Smooth muscle cell of bladder (primary cell): ENCODE measurements around the gene S1PR4. TPM values are rescaled to one million over a fixed set of nuclear protein-coding genes. Genes with fewer than 3 reads are reported as not detected.

Experiments used
- total RNA-seq: library from RNA; depleted of rRNA; stranded (reverse); fragments of >200 nt; gene quantifications from 2 replicates; pipeline ENCODE4 v1.2.3, GENCODE V29; 2014

S1PR4 gene, protein sequence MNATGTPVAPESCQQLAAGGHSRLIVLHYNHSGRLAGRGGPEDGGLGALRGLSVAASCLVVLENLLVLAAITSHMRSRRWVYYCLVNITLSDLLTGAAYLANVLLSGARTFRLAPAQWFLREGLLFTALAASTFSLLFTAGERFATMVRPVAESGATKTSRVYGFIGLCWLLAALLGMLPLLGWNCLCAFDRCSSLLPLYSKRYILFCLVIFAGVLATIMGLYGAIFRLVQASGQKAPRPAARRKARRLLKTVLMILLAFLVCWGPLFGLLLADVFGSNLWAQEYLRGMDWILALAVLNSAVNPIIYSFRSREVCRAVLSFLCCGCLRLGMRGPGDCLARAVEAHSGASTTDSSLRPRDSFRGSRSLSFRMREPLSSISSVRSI
- total RNA-seq = not detected in 2 replicates

DNA sequence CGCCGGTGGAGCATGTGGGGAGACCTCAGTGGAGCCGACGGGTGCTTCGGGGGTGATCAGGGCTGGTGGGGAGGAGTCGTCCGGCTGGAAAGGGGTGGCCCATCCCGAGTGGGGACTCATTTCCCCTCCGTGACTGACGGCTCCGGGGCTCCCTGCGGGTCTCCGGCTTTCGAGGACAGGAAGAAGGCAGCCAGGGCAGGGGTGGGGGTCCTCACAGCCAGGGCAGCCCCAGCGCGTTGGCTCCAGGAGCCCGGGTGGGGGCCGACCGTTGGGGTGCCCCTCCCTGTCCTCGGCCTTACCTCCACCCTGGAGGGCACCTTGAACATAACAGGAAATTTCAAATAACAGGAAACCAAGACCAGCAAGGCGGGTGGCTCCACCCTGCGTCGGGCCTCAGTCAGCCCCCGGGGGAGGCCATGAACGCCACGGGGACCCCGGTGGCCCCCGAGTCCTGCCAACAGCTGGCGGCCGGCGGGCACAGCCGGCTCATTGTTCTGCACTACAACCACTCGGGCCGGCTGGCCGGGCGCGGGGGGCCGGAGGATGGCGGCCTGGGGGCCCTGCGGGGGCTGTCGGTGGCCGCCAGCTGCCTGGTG, at the start of gene S1PR4:
Gene S1PR4, plus strand, starts transcription at position 393 of the 596 bp plus-strand sequence. Its CDS starts 24 bp downstream, at position 417.

DNA sequence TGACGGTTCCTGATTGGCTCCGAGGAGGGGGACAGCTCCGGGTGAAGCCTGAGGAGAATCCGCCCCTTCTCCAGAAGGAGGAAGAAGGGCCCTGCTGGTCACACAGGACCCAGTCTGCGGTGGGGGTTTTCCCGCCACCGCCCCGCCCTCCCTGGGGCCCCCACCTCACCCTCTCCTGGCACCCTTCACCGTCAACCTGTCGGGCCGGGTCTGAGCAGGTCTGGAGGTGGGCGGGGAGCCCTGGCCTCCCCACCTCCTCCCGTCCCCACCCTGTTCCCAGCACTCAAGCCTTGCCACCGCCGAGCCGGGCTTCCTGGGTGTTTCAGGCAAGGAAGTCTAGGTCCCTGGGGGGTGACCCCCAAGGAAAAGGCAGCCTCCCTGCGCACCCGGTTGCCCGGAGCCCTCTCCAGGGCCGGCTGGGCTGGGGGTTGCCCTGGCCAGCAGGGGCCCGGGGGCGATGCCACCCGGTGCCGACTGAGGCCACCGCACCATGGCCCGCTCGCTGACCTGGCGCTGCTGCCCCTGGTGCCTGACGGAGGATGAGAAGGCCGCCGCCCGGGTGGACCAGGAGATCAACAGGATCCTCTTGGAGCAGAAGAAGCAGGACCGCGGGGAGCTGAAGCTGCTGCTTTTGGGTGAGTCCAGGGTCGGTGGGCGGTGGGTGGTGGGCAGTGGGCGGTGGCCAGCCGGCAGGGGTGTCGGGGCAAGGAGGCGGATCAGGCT, 42.4 kb upstream of the S1PR4 start, which contains the start of gene GNA15:
Gene GNA15, plus strand, starts transcription at position 73 of the 723 bp plus-strand sequence. Its CDS starts 418 bp downstream, at position 491.

DNA sequence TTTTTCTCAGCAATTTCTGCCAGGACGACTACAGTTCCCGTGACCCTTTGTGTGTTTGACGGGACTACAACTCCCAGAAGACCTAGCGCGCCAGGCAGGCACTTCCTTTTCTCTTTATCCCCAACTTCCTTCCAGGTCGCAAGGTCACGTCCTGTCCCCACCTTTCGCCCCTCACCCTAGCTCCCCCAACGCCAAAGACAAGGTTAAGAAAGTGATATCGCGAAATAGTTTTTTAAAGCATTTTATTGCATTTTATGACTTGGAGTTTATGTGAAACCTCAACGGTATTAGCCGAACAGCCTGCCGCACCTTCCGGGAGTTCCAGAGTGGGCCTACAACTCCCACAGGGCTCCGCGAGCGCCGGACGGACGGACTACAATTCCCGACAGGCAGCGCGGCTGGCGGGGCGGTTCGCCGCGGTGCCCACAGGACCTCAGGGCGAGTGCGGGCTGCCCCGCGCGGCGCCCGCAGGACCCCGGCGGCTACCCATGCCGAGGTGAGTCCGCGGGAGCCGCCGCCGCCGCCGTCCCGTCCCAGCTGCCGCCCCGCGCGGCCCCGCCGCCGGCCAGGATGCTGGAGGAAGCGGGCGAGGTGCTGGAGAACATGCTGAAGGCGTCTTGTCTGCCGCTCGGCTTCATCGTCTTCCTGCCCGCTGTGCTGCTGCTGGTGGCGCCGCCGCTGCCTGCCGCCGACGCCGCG, 7.0 kb downstream of the S1PR4 start, which contains the start of gene NCLN:
Gene NCLN, plus strand, starts transcription at position 470 of the 699 bp plus-strand sequence. Its CDS starts 101 bp downstream, at position 571.

DNA sequence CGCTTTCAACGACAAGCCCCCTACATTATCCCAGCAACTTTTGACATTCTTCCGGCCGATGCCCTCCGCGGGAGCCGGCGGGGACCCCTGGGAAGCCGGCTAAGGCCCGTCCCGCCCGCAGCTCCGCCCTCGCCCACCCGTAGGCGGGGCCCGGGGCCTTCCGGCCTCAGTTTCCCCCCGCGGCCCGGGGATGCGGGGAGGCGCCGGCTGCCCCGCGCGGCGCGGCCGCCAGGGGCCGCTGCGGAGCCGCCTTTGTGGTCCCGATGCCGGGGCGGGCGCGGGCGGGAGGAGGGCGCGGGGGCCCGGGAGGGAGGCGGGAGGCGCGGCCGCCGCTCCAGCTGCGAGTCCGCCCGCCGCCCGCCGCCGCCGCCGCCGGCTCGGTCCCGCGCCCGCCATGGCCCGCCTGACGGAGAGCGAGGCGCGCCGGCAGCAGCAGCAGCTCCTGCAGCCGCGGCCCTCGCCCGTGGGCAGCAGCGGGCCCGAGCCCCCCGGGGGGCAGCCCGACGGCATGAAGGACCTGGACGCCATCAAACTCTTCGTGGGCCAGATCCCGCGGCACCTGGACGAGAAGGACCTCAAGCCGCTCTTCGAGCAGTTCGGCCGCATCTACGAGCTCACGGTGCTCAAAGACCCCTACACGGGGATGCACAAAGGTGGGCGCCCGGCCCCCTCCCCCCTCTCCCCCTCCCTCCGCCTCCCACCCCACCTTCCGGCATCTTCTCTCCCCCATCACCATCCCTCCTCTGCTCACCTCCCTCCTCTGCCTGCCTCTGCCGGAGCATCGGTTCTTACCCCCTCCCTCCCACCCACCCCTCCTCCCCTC, 46.0 kb downstream of the S1PR4 start, which contains the start of gene CELF5:
Gene CELF5, plus strand, starts transcription at position 316 of the 823 bp plus-strand sequence. Its CDS starts 79 bp downstream, at position 395.

Other genes with a start within 250 kb of the S1PR4 start
- 3.5 and 5.5 TPM in 2 replicates for gene ZNF77, start 233.8 kb upstream of the S1PR4 start, total RNA-seq
- 2.4 and 3.4 TPM in 2 replicates for gene TLE6, start 201.2 kb upstream of the S1PR4 start, total RNA-seq
- 2.1 and 3.1 TPM in 2 replicates for gene TLE2, start 149.5 kb upstream of the S1PR4 start, total RNA-seq
- 109 and 139 TPM in 2 replicates for gene TLE5, start 116.3 kb upstream of the S1PR4 start, total RNA-seq
- 58.2 and 66.7 TPM in 2 replicates for gene GNA11, start 84.4 kb upstream of the S1PR4 start, total RNA-seq
- gene GNA15, start 42.7 kb upstream of the S1PR4 start, total RNA-seq = under 0.01 TPM in 1 of 2 replicates, not detected in the other
- 32.4 and 36.7 TPM in 2 replicates for gene NCLN, start 7.2 kb downstream of the S1PR4 start, total RNA-seq
- gene CELF5, start 45.9 kb downstream of the S1PR4 start, total RNA-seq = 0.09 TPM in 1 of 2 replicates, not detected in the other
- 33.4 and 34.5 TPM in 2 replicates for gene NFIC, start 187.8 kb downstream of the S1PR4 start, total RNA-seq